Thymus (tissue), 11 donors: ENCODE data around the gene SAAL1. TPM values are rescaled to one million over a fixed set of nuclear protein-coding genes. Genes with fewer than 3 reads are reported as not detected.

Experiments used
- DNase-seq, 9 donors: peaks; one replicate each; pipeline ENCODE4 v3.0.0-alpha.2; 2013; ENCODE audit warnings: low spot score in 9 of 9, low read depth in 6 of 9, missing footprints in 1 of 9
- H3K27ac ChIP-seq, 2 donors: one replicate each; pipeline ENCODE4 v1.5.1; 2013; ENCODE audit warnings: control low read depth in 1 of 2, low read depth in 1 of 2, low read length in 1 of 2, mild to moderate bottlenecking in 1 of 2, moderate library complexity in 1 of 2
- H3K27me3 ChIP-seq, 2 donors: one replicate each; pipeline ENCODE4 v1.5.1; 2013; ENCODE audit warnings: low read length in 1 of 2; ENCODE audit not compliant: control insufficient read depth in 2 of 2, insufficient read depth in 1 of 2
- H3K36me3 ChIP-seq, 2 donors: one replicate each; pipeline ENCODE4 v1.5.1; 2013; ENCODE audit warnings: low read length in 1 of 2, mild to moderate bottlenecking in 1 of 2, moderate library complexity in 1 of 2; ENCODE audit not compliant: control insufficient read depth in 2 of 2, insufficient read depth in 2 of 2
- H3K4me1 ChIP-seq, 2 donors: one replicate each; pipeline ENCODE4 v1.5.1; 2013; ENCODE audit warnings: low read length in 2 of 2; ENCODE audit not compliant: control insufficient read depth in 2 of 2, insufficient read depth in 2 of 2
- H3K4me3 ChIP-seq, 2 donors: one replicate each; pipeline ENCODE4 v1.5.1; 2013; ENCODE audit warnings: low read length in 2 of 2, control low read depth in 1 of 2, mild to moderate bottlenecking in 1 of 2
- H3K9me3 ChIP-seq, 2 donors: one replicate each; pipeline ENCODE4 v1.5.1; 2013; ENCODE audit warnings: low read length in 1 of 2, mild to moderate bottlenecking in 1 of 2; ENCODE audit not compliant: control insufficient read depth in 2 of 2, insufficient read depth in 1 of 2
- WGBS: extraction: QIAGEN DNeasy Blood & Tissue Kit; methylation state at CpG from one replicate; pipeline ENCODE4 v1.1.7; 2013; 5-methylcytosine and 5-hydroxymethylcytosine counted together
- polyA plus RNA-seq: library from polyadenylated mRNA; stranded (reverse); fragments of 200-250 nt; gene quantifications from one replicate; pipeline ENCODE4 v1.2.3, GENCODE V29; 2013
- total RNA-seq: library from RNA; stranded (reverse); fragments of 120-200 nt; gene quantifications from one replicate; pipeline ENCODE4 v1.2.4, GENCODE V29; 2013
- donor health status: healthy.

SAAL1 gene
- total and polyA plus RNA-seq, 2 donors = 19.4 to 25.9 TPM

GRCh38 chr11:18071098-18071705 is 34.7 kb downstream of the SAAL1 start:
- 96% methylated on average over 4 of the region's 4 CpGs for WGBS
- H3K36me3 ChIP-seq = peaks cover 0 to 7% of the 10 kb centered on the region in 2 donors

DNA sequence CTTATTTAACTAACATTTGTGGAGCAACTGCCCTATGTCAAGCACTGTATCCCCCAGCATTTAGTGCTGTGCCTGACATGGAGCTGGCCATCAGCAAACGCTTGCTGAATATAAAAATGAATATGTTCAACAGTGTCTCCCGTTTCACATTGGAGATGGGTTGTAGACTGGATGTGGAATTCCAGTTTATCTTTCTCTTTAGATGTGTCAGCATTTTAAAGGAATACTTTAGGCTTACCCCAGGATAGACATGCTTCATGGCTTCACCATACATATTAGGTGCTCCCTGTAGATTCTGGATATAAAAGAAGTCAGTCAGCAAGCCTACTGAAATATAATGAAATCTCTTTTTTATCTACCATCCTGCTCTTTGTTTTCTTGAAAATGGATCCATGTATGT is 38.5 kb downstream of the SAAL1 start:
- H3K27me3 ChIP-seq = no peaks in the 10 kb centered on the region
- DNase-seq = no peak
- 98% methylated on average over 2 of the region's 2 CpGs for WGBS
- H3K36me3 ChIP-seq = no peaks in the 10 kb centered on the region
- H3K9me3 ChIP-seq = peaks cover 0 to 1% of the 10 kb centered on the region in 2 donors
- no peaks in the 10 kb centered on the region for H3K4me1 ChIP-seq
- H3K4me3 ChIP-seq = no peak overlapping the region
- no peak overlapping the region for H3K27ac ChIP-seq

More at GRCh38 chr11:18071098-18071705, 34.7 kb downstream of the SAAL1 start:
- Histone ChIP-seq H3K27ac (no peak overlapping the region), H3K4me1 (no peaks in the 10 kb centered on the region), H3K27me3 (no peaks in the 10 kb centered on the region), H3K4me3 (no peak overlapping the region), H3K9me3 (no peaks in the 10 kb centered on the region)
- no peak for DNase-seq

DNA sequence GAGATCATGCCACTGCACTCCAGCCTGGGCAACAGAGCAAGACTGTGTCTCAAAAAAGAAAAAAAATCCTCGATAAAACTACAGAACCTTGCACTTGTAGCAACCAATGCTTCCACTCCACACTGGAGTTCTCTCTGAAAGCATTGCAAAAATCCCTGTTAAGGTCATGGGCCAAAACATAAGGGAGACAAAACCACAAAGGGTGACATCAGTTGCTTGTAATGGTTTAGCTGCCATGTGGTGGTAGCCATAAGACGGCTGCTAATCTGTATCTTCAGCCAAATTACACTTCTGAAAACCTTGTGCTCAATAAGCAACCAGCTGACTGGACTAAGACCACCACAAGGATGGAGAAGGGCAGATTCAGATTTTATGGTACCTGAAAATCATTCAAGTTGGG is 39.3 kb downstream of the SAAL1 start:
- H3K36me3 ChIP-seq = no peaks in the 10 kb centered on the region
- peaks cover 0 to 1% of the 10 kb centered on the region in 2 donors for H3K9me3 ChIP-seq
- 97% methylated on average over 2 of the region's 2 CpGs for WGBS
- H3K27ac ChIP-seq = no peak overlapping the region
- H3K4me3 ChIP-seq = no peak overlapping the region
- no peak for DNase-seq
- H3K4me1 ChIP-seq = no peaks in the 10 kb centered on the region
- H3K27me3 ChIP-seq = no peaks in the 10 kb centered on the region

DNA sequence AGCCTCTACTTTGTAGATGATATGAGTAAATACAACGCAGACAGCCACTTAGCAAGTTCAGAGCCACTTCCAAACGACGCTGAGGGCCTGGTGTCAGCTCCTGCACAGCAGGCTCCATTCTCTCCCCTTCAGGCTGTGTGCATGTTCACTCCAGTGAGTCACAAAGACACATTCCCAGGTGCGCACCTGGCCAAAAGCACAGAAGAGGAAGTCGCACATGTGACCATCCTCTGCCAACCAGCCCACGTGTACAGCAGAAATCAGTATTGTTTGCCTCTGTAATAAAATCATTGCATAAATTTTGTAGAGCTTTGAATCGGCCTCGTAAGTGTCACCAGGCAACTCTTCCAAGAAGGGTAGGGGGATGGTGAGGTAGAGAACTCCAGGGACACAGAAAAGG is 40.3 kb downstream of the SAAL1 start:
- 80% methylated on average over 8 of the region's 8 CpGs for WGBS
- DNase-seq = peak in 1 of 9 donors; percentile 16
- H3K27ac ChIP-seq = no peak overlapping the region

DNA sequence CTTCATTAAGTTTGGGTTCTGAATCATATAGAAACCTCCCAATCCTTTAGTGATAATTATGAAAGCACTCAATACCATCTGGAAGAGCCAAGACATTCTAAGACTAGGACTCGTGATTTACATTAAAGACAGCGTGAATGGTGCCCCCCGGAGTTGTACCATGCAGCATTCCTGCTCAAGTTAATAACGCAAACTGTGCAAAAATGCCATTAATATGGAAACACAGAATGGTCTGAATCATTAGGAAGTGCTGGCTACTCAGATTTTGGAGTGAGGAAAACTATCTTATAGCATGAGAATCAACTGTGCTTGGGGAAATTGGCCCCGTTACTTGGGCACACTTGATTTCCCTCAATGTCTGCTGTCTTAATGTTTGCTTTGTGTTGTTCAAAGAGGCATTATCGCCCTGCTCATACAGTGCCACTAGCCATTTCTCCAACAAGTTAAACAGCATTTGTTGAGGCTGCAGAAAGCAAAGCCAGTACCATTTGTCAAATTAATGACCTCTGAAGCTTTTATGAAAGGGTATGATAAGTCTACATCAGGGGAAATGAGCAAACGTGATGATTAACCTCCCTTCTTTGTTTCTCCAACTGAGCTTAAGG is 41.3 kb downstream of the SAAL1 start:
- H3K36me3 ChIP-seq = no peaks in the 10 kb centered on the region
- peaks cover 0 to 1% of the 10 kb centered on the region in 2 donors for H3K9me3 ChIP-seq
- H3K4me1 ChIP-seq = no peaks in the 10 kb centered on the region
- whole genome bisulfite sequencing = 96% methylated on average over 7 of the region's 7 CpGs
- H3K27ac ChIP-seq = no peak overlapping the region
- H3K4me3 ChIP-seq = no peak overlapping the region
- H3K27me3 ChIP-seq = no peaks in the 10 kb centered on the region
- DNase-seq = no peak

More for the DNA sequence above, 40.3 kb downstream of the SAAL1 start:
- Histone ChIP-seq H3K9me3 (peaks cover 0 to 1% of the 10 kb centered on the region in 2 donors), H3K4me1 (no peaks in the 10 kb centered on the region), H3K27me3 (no peaks in the 10 kb centered on the region), H3K36me3 (no peaks in the 10 kb centered on the region), H3K4me3 (no peak overlapping the region)

GRCh38 chr11:18063862-18064434 is 41.9 kb downstream of the SAAL1 start:
- Histone ChIP-seq H3K4me3 (no peak overlapping the region), H3K27ac (no peak overlapping the region), H3K36me3 (no peaks in the 10 kb centered on the region), H3K9me3 (peaks cover 0 to 1% of the 10 kb centered on the region in 2 donors), H3K4me1 (no peaks in the 10 kb centered on the region), H3K27me3 (no peaks in the 10 kb centered on the region)
- WGBS = 98% methylated on average over 4 of the region's 4 CpGs
- DNase-seq = no peak

DNA sequence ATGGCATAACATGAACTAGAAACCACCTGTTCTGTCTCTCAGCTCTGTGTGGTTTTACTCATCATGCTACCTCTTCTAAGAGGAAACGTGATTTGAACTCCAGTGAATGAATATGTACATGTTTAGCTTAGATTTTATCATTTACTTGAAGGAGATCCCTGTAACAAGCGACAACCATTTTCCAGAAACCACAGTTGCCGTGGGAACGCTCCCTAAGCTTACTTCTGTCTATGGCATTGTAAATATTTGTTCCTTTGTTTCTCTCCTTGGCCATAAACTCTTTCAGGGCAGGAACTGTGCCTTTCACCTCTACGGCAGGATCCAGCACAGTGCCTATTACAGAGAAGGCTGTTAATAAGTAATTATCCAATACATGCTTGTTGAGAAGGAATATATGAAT is 42.8 kb downstream of the SAAL1 start:
- no peak overlapping the region for H3K4me3 ChIP-seq
- no peak overlapping the region for H3K27ac ChIP-seq
- no peaks in the 10 kb centered on the region for H3K27me3 ChIP-seq
- H3K4me1 ChIP-seq = no peaks in the 10 kb centered on the region
- no peaks in the 10 kb centered on the region for H3K36me3 ChIP-seq
- H3K9me3 ChIP-seq = peaks cover 0 to 1% of the 10 kb centered on the region in 2 donors
- 83% methylated on average over 5 of the region's 5 CpGs for WGBS
- DNase-seq = no peak

DNA sequence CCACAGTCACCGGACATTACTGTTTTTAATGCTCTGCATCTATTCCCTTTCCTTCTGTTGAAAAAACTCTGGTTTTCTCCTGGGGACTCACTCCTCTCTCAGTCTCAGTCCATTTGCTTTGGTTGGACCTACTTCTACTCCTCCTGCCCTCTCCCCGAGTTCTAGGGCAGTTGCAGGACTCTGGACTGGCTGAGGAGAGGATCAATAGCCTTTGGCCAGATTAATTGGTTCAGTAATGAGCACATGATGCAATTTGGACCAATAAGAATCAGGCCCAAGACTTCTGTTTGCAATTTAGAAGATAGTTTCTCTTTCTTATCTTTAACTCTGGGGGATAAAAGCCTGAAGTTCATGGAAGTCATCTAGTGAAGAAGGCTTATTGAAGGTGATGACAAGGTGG is 44.5 kb downstream of the SAAL1 start:
- Histone ChIP-seq H3K36me3 (no peaks in the 10 kb centered on the region), H3K4me1 (no peaks in the 10 kb centered on the region), H3K9me3 (peaks cover 0 to 1% of the 10 kb centered on the region in 2 donors), H3K4me3 (no peak overlapping the region), H3K27ac (no peak overlapping the region), H3K27me3 (no peaks in the 10 kb centered on the region)
- DNase-seq = no peak
- WGBS = 96% methylated on average over 2 of the region's 2 CpGs

DNA sequence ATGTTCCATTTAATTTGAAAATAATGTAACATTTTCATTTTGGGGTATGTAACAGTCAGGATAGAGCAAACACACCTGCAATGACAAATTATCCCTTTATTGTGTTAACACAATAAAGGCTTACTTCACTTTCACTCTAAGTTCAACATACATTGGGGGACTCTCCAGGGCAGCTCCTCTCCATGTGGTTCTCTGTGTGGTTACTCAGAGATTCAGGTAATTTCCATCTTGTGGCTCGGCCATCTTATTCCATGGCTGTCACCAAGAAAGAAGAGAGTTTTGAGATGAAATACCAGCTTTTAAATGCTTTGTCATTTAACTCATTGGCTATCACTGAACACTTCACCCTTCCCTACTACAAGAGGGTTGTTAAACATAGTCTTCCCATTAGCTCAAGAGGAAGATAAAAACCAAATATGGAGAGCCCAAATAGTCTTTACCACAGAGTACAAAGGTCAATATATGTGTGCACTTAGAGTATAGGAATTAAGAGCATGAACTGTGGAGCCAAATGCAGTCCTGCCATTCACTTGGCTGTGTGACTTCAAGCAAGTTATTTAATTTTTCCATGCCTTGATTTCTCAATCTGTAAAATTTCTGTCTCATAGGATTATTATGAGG is 49.2 kb downstream of the SAAL1 start:
- H3K27ac ChIP-seq = no peak overlapping the region
- no peaks in the 10 kb centered on the region for H3K4me1 ChIP-seq
- no peaks in the 10 kb centered on the region for H3K36me3 ChIP-seq
- whole genome bisulfite sequencing = 95% methylated on average over 1 of the region's 1 CpG
- no peak overlapping the region for H3K4me3 ChIP-seq
- no peak for DNase-seq
- no peaks in the 10 kb centered on the region for H3K9me3 ChIP-seq
- no peaks in the 10 kb centered on the region for H3K27me3 ChIP-seq
